GM18511 (cell line): ENCODE measurements around the gene CELSR3.

Source experiments
- ATAC-seq: cut with Tn5 transposase; IDR thresholded peaks from one replicate; pipeline ENCODE4 v1.9.1; 2021; ENCODE audit warnings: mild to moderate bottlenecking, moderate library complexity; ENCODE audit not compliant: unreplicated experiment

The CELSR3 gene

DNA sequence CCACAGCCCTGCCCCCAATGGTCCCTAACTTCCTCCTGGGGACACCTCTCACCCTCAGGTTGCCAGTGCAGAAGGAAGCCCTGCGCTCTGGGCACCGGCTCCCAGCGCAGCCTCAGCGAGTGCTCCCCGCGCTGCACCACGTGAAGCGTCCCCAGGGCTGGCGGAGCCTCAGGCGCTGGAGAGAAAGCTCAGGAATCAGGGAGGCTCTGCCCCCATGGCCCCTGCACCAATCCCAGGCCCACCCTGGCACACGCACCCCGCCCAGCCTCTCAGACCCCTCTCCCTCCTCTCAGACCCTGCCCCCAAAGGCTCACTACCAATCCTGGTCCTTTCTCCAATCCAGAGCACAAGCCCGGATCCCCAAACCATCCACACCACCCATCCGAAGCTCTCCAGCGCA lies 74.5 kb downstream of the CELSR3 start:
- ATAC-seq = no peak

DNA sequence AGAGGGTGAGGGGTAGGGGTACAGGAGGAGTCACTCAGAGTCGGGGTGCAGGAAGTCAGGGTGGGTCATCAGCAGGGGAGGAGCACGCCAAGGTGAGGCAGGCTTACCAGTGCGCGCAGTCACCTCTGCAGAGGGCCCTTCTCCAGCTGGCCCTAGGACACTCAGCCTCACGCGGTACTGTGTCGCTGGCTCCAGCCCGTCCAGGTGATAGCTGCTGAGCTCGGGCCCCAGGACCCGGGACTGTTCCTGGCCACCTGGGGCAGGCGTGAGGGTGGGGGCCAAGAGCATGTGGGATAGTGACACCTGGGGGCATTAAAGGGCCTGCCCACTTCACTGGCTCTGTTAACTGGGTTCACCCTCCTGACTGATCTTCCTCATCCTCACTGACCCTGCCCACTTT lies 75.0 kb downstream of the CELSR3 start:
- ATAC-seq = no peak
